WI38 (cell line): ENCODE data around the gene NRTN.
"Not testable (repeated sequence)": the region's sequence is repeated elsewhere in the genome, so short reads cannot be mapped to it uniquely, and the experiment has no call there.

ENCODE experiments used
- H3K4me3 ChIP-seq: 2 replicates; pipeline ENCODE4 v1.5.1; 2011; ENCODE audit warnings: low read depth, mild to moderate bottlenecking, control low read depth, low read length
- TF ChIP-seq, protein P1 (sequence below): IDR thresholded peaks from 2 replicates; pipeline ENCODE4 v1.5.1; 2012; ENCODE audit warnings: low read depth, mild to moderate bottlenecking, control low read depth, low read length

Gene NRTN

DNA sequence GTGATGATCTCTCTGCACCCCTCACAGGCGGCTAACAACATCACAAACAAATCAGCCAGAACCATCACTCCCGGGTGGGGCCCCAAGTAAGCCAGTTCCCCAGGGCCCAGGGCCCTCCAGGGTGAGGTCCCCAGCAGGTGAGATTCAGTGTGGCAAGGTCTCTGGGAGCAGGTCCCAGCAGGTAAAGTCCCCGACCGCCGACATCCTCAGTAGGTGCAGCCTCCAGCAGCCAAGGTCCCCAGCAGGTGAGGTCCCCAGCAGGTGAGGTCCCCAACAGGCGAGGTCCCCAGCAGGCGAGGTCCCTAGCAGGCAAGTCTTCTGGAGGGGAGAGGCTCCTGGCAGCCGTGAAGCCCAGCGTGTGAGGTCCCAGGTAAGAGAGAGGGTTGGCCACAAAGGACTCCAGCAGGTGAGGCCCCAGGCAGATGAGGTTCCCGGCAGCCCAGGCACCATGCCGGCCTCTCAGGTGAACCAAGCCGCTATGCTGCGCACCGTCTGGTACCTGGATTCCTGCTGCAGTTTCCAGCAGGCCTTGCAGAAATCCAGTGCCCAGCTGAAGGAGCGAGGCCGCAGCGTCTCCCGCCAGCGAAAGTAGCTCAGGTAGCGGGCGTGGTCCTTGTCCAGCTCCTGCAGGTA is 38.5 kb downstream of the NRTN start:
- no peak overlapping the region for H3K4me3 ChIP-seq
- TF ChIP-seq, protein P1, sequence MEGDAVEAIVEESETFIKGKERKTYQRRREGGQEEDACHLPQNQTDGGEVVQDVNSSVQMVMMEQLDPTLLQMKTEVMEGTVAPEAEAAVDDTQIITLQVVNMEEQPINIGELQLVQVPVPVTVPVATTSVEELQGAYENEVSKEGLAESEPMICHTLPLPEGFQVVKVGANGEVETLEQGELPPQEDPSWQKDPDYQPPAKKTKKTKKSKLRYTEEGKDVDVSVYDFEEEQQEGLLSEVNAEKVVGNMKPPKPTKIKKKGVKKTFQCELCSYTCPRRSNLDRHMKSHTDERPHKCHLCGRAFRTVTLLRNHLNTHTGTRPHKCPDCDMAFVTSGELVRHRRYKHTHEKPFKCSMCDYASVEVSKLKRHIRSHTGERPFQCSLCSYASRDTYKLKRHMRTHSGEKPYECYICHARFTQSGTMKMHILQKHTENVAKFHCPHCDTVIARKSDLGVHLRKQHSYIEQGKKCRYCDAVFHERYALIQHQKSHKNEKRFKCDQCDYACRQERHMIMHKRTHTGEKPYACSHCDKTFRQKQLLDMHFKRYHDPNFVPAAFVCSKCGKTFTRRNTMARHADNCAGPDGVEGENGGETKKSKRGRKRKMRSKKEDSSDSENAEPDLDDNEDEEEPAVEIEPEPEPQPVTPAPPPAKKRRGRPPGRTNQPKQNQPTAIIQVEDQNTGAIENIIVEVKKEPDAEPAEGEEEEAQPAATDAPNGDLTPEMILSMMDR, result no peak

DNA sequence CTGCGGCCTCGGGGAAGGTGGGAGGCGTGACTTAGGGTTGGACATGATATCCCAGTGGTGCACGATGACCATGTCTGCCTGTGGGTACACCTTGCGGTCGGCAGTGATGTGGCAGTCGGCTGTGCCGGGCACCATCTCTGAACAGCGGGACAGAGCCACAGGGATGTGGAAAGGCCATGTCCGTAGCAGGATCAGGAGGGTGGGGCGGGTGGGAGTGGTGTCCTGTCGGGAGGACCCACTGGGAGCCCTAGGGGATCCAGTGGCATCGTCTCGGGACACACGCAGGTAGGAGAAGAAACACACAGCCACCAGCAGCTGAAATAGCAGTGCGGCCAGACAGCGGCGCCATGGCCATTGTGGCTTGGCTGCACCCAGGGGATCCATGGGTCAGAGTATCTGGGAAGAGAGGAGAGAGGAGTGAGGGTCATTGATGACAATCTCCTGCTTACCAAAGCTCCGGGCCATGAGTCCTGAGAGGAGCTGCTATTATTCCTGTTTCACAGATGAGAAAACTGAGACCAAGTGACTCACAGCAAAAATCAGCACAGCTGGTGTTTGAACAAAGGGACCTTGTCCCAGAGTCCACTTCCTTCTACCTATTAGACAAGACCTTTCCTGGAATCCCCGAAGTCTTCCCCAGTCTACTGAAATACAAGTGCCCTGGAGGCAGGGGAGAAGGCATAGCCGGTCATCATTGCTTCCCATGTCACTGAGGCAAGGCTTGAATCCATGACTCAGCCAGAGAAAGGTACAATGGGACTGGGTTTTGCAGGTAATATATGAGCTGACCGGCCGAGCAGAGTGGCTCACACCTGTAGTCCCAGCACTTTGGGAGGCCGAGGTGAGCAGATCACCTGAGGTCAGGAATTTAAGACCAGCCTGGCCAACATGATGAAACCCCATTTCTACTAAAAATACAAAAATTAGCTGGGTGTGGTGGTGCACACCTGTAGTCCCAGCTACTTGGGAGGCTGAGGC is 39.9 kb downstream of the NRTN start:
- no peak overlapping the region for H3K4me3 ChIP-seq
- TF ChIP-seq, protein P1, result no peak

DNA sequence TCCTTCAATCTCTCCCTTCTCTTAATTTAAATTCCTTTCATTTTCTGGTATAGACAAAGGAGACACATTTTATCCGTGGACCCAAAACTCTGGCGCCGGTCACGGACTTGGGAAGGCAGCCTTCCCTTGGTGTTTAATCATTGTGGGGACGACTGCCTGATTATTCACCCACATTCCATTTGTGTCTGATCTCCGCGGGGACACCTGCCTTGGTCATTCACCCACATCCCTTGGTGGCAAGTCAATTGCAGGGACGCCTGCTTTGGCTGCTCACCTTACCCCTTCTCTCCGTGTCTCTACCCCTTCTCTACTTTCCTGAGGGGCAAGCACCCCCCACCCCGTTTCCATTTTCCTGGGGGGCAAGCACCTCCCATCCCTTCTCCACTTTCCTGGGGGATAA is 43.0 kb downstream of the NRTN start:
- not testable (repeated sequence) for H3K4me3 ChIP-seq

DNA sequence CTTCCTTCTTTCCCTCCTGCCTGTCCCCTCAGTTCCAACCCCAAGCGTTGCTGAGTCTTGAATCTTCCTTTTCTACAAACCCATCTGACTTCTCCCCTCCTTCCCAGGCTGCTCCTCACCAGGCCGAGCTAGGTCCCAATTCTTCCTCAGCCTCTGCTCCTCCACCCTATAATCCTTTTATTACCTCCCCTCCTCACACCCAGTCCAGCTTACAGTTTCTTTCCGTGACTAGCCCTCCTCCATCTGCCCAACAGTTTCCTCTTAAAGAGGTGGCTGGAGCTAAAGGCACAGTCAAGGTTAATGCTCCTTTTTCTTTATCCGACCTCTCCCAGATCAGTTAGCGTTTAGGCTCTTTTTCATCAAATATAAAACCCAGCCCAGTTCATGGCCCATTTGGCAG is 43.8 kb downstream of the NRTN start:
- not testable (repeated sequence) for H3K4me3 ChIP-seq

DNA sequence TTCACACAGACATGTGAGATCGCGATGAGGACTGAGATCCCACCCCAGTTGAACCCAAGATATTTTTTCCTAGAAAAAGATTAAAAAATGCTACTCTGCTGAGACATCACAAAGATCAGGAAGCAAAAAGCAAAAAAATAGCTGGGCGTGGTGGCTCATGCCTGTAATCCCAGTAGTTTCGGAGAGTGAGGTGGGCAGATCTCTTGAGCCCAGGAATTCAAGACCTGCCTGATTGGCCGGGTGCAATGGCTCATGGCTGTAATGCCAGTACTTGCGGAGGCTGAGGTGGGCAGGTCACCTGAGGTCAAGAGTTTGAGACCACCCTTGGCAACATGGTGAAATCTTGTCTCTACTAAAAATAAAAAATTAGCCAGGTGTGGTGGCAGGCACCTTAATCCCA is 45.3 kb downstream of the NRTN start:
- H3K4me3 ChIP-seq, result no peak overlapping the region
- TF ChIP-seq, protein P1, result no peak

DNA sequence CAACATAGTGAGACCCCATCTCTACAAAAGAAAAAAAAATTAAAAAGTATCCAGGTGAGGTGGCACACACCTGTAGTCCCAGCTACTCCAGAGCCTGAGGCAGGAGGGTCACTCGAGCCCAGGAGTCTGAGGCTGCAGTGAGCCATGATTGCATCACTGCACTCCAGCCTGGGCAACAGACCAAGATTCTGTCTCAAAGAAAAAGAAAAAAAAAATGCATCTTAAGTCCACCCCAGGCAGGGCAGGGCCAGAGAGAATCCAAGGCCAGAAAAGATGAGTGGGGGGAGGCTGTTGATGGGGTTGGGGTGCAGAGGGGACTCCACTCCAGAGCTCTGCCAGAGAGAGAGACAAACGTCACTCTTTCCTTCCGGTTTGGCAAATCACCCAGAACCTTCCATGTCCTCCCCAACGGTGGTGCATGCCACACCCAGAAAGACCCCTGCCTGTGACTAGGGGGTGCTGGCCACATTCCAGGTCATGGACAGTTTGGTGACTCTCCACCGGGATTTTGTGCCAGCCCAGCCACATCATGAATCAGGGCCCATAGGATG is 46.0 kb downstream of the NRTN start:
- TF ChIP-seq, protein P1, result no peak

DNA sequence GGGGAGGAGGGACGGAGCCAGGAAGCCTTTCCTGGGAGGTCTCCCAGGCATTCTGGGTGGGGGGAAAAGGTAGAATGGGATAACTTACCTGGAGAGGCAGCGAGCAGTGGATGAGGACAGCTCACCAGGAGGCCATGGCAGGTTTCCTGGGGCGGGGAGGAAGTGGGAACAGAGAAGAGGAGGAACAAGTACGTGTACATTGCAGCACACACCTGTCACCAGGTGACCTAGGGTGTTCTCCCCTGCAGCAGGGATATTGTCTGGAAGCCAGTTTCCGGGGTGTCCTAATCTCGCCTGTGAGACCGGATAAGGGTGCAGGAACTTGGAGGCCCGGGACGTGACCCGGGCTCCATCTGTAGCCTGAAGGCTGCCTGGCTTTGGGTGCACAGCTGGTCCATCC is 46.4 kb downstream of the NRTN start, which contains the start of gene FUT3:
Gene FUT3 (minus strand): TSS at position 148 of the 400 bp plus-strand sequence.
- TF ChIP-seq, protein P1, result no peak
- H3K4me3 ChIP-seq, result no peak within 1 kb of the TSS

More for the DNA sequence above, 46.0 kb downstream of the NRTN start:
- H3K4me3 ChIP-seq, result no peak overlapping the region

DNA sequence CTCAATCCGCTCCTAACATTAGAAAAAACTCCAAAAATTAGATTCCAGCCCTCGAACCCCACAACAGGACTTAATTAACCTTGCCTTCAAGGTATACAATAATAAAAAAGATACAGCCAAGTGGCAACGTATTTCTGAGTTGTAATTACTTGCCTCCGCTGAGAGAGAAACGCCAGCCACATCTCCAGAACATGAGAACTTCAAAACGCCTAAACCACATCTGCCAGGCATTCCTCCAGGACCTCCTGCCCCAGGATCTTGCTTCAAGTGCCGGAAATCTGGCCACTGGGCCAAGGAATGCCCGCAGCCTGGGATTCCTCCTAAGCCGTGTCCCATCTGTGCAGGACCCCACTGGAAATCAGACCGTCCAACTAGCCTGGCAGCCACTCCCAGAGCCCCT is 49.3 kb downstream of the NRTN start:
- H3K4me3 ChIP-seq, result not testable (repeated sequence)

DNA sequence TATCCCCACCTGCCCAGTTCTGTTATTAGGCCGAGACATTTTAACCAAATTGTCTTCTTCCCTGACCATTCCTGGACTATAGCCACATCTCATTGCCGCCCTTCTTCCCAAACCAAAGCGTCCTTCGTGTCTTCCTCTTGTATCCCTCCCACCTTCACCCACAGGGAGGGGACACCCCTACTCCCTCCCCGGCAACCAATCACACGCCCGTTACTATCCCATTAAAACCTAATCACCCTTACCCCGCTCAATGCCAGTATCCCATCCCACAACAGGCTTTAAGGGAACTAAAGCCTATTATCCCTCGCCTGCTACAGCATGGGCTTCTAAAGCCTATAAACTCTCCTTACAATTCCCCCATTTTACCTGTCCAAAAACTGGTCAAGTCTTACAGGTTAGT is 50.3 kb downstream of the NRTN start:
- H3K4me3 ChIP-seq, result not testable (repeated sequence)
